GDM1 (cell line): ENCODE data around the gene CYP2A6.
A peak's percentile ranks its signal among the peaks of the same experiment; 100 is the strongest.

Source experiments
- DNase-seq: peaks from one replicate; lab custom pipeline; 2025; lab: John Stamatoyannopoulos, UW

The CYP2A6 gene

DNA sequence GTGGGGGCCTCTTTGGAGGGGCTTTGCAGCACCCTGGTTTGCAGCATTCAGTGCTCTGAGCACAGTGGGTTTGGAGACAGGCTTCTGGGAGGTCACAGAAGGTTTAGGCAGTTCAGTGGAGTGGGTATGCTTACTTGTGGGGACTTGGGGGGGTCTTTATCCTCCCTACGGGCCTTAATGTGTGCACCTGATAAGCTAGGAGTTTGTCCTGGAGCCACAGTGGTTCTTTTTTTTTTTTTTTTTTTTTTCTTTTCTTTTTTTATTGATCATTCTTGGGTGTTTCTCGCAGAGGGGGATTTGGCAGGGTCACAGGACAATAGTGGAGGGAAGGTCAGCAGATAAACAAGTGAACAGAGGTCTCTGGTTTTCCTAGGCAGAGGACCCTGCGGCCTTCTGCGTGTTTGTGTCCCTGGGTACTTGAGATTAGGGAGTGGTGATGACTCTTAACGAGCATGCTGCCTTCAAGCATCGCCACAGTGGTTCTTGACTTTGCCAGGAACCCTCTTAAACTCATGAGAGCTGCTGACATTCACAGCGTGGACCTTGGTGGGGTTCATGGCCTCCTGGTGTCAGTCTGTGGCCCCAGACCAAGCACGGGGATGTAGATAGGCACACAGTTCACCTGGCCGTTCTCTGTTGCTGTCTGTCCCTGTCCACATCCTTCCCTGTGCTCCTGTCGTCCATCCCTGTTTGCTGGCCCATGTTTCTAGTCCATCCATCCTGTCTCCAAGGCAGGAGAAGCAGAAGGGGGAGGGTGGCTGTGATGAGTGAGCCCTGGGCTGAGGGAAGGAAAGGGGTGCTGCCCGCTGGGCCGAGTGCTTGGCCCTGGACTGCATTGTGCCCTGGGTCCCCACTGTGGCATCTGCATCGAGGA lies 48.6 kb downstream of the CYP2A6 start:
- DNase-seq, result no peak

DNA sequence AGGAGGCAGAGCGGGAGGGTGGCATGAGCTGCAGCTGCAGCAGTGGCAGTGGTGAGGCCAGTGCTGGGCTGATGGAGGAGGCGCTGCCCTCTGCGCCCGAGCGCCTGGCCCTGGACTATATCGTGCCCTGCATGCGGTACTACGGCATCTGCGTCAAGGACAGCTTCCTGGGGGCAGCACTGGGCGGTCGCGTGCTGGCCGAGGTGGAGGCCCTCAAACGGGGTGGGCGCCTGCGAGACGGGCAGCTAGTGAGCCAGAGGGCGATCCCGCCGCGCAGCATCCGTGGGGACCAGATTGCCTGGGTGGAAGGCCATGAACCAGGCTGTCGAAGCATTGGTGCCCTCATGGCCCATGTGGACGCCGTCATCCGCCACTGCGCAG lies 49.3 kb downstream of the CYP2A6 start:
- DNase-seq, result no peak

DNA sequence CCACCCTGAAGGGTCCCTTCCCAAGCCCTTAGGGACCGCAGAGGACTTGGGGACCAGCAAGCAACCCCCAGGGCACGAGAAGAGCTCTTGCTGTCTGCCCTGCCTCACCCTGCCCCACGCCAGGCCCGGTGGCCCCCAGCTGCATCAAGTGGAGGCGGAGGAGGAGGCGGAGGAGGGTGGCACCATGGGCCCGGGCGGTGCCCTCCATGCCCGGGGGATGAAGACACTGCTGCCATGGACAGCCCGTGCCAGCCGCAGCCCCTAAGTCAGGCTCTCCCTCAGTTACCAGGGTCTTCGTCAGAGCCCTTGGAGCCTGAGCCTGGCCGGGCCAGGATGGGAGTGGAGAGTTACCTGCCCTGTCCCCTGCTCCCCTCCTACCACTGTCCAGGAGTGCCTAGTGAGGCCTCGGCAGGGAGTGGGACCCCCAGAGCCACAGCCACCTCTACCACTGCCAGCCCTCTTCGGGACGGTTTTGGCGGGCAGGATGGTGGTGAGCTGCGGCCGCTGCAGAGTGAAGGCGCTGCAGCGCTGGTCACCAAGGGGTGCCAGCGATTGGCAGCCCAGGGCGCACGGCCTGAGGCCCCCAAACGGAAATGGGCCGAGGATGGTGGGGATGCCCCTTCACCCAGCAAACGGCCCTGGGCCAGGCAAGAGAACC lies 49.8 kb downstream of the CYP2A6 start:
- no peak for DNase-seq

DNA sequence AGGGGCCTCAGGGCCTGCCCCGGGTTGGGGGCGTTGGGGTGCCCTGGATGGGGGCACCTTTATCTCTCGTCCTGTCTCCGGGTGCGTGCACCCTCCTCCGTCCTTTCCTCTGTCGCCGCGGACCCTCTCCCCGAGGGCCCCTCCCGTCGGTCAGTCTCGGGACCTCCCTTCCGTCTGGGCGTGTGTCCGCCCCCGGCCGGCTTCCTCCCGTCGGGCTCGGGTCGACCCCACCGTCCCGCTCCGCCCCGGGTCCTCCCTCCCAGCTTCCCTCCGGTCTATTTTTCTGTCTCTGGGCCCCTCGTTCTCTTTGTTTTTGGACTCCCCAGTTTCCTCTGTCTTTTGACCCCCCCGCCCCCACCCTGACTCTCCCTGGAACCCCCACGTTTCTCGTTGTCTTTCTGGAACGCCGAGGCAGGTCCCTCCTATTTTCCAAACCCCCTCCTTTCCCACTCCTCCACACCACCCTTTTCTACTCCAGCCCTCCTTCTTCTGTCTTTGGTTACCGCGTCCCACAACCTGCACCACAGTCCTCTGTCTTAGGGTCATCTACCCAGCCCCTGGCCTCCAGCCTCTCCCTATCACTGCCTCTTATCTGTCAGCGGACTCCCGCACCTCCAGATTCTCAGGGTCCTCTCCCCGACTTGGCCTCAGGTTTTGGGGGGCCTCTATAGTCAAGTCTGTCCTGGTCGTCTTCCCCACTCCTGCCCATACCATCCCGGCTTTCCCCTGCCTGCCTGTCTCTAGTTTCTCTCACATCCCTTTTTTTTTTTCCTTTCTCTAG lies 50.5 kb downstream of the CYP2A6 start:
- no peak for DNase-seq

DNA sequence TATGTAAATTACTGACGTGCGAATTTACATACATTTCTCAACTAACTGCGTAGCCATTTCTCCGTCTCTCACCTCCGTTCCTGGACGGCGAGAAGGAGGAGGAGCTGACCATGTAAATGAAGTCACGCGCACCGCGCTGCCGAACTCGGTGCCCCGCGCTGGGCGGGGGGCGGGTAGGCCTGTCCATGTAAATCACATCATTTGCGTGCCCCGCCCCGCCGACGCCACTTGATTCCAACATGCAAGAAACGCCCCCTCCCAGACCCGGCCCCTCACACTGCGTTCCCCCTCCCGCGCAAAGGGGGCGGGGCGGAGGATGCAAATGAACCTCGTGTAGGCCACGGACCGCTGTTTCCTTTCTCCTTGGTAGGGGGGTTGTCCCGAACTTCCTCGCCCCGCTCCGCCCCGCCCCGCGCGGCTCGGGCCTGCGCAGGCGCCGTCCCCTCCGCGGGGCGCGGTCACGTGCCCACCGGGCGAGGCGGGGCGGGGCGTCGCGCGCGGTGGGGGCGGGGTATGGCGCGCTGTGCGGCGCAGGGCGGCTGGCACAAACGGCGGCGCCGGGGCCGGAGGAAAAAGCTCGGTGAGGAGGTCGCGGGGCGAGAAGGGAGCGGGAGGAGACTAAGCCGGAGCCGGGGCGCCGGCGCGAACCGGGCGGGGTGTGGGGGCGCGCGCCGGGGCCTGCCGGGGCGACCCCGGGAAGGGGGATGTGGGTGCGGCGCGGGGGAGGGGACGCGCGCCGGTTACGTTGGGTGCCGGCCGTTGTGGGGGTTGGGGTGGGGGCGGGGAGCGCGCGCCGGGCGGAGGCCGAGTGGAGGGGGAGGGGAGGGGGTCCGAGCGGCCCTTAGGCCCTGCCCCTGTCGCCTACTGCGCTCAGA lies 51.3 kb downstream of the CYP2A6 start, which contains the start of gene EGLN2:
Gene EGLN2, plus strand, starts transcription at position 509 of the 875 bp plus-strand sequence. CDS start 1,382 bp downstream, outside the sequence.
- peak; percentile 99 for DNase-seq

DNA sequence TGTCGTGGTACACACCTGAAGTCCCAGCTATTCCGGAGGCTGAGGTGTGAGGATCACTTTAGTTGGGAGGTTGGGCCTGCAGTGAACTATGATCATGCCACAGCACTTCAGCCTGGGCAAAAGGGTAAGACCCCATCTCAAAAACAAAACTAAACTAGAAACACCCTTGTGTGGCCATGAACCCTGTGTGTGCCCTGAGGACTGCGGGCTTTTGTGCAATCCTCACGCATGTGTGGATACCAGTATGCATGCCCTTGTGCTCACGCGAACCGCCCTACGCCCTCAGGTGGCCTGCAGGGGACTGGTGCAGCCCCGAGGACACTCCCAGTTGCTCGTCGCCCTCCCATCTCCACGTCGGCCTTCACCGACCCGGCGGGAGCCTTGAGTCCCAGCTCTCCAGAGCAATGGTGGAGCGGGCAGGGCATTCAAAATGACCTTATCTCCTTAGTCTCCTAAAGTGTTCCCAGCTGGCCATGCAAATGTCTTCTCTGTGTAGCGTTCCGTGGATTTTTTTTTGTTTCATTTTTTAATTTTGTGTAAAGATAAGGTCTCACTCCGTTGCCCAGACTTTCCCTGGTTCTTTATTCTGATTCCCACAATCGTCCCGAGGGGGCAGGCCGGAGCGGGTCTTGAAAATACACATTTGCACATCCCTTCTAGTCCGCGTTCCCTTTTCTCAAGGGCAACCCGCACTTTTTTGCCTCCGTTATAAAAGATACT lies 52.1 kb downstream of the CYP2A6 start:
- peak; percentile 46 for DNase-seq

DNA sequence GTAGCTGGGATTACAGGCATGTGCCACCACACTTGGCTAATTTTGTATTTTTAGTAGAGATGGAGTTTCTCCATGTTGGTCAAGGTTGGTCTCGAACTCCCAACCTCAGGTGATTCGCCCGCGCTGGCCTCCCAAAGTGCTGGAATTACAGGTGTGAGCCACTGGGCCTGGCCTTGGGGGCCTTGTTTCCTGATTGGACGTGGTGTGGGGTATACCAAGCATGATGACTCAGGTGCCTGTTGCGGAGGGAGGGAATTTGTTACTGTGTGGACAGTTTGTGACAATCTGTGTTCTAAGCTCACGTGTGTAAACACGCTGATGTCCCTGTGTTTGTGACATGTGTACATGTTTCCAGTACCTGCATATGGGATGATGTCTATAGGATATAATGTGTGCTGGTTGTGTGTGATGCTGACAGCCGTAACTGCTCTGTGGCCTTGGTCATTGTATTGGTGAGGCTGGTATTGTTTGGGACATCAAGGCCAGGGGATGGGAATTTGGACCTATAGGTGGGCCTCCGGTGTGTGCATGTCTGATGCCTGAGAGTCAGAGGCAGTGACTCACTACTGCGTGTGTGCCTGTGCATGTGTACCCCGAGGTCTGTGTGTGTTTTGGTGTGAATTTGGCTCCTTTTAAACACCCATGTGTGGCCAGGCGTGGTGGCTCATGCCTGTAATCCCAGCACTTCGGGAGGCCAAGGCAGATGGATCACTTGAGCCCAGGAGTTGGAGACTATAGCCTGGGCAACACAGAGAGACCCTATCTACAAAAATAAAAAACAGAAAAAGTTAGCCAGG lies 52.9 kb downstream of the CYP2A6 start:
- no peak for DNase-seq
